GM06990 (cell line): ENCODE measurements around the gene KCNK18.

Experiments used
- DNase-seq: peaks from one replicate; pipeline ENCODE4 v3.0.0-alpha.2; 2011; ENCODE audit not compliant: insufficient read length; ENCODE audit errors: extremely low read depth
- H3K27me3 ChIP-seq: replicated peaks from 2 replicates; pipeline ENCODE4 v1.6.0; 2011; ENCODE audit warnings: low read length; ENCODE audit not compliant: control insufficient read depth, insufficient read depth
- H3K36me3 ChIP-seq: 2 replicates; pipeline ENCODE4 v1.5.1; 2011; ENCODE audit warnings: low read length; ENCODE audit not compliant: control insufficient read depth, insufficient read depth
- H3K4me3 ChIP-seq: replicated peaks from 2 replicates; pipeline ENCODE4 v1.5.1; 2011; ENCODE audit warnings: low read depth, mild to moderate bottlenecking, control low read depth, low read length
- TF ChIP-seq, protein P1 (sequence below): IDR thresholded peaks from 2 replicates; pipeline ENCODE4 v1.5.1; 2011; ENCODE audit warnings: low read length, control low read depth, mild to moderate bottlenecking, inconsistent platforms; ENCODE audit not compliant: insufficient read depth, poor library complexity, severe bottlenecking

The KCNK18 gene

DNA sequence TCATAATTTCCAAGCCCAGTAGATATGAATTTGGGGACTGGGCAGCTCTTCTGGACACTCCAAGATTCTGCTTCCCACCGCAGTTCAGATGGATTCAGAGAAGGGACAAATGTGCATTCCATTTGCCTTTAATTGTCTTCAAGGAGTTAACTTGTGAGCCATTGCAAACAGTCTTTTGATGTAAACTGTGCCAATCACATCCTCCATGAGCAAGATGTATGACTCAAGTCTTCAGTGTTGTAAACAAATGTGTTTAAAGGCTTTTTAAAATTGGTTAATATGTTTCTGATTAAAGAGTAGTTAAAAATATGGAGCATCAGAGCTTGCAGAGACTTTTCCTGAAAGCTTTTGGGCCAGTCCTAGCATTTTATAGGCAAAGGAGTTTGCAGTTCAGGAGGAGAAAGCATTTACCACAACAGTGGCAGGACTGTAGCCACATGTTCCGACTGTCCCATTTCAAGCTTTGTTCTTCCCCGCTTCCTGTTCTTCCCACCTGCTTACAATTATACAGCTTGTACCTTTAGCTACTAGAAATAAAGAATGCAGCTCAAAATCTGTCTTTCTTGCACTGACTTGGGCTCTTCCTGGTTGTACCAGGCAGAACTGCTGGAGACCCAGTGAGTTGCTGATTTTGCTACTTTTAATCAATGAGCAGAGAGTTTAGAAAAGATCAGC, 49.8 kb downstream of the KCNK18 start:
- Histone ChIP-seq H3K4me3 (no peak overlapping the region), H3K36me3 (no peaks in the 10 kb centered on the region), H3K27me3 (no peaks in the 10 kb centered on the region; the same call in 1 of the 2 replicates)
- TF ChIP-seq, protein P1, sequence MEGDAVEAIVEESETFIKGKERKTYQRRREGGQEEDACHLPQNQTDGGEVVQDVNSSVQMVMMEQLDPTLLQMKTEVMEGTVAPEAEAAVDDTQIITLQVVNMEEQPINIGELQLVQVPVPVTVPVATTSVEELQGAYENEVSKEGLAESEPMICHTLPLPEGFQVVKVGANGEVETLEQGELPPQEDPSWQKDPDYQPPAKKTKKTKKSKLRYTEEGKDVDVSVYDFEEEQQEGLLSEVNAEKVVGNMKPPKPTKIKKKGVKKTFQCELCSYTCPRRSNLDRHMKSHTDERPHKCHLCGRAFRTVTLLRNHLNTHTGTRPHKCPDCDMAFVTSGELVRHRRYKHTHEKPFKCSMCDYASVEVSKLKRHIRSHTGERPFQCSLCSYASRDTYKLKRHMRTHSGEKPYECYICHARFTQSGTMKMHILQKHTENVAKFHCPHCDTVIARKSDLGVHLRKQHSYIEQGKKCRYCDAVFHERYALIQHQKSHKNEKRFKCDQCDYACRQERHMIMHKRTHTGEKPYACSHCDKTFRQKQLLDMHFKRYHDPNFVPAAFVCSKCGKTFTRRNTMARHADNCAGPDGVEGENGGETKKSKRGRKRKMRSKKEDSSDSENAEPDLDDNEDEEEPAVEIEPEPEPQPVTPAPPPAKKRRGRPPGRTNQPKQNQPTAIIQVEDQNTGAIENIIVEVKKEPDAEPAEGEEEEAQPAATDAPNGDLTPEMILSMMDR: no peak
- no peak for DNase-seq

DNA sequence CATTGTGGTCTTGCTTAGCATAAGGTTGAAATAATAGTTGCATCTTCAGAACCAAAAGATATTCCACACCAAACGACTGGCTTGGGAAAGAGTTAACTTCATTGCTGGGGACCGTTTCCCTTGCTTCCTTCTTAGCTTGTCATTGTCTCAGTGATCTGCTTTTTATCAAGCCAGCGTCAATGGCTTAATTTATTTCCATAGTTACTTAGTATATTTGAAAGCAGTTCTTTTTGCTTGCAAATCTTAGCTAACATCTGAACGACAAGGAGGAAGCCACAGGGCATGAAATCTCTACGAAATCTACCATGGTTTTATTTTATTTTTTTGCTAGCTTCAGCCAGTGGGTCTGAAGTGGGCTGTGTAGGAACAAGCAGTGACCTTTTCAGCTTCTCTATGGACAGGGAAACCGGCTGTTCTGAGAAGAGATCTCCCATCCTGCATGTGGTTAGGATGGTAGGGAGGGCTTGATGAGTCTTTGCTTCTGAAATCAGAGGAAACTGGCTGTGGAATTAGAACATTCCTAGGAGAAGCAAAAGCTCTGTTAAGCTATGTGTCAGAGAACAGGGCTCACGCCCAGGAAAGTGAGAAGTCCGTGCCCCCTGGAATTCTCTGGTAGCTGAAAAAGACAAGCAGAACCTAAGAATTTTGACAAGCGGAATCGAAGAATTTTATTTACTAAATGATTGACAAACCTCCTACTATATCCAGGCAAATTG, 51.6 kb downstream of the KCNK18 start:
- TF ChIP-seq, protein P1: no peak
- peaks cover 1% of the 10 kb centered on the region for H3K27me3 ChIP-seq
- H3K4me3 ChIP-seq: no peak overlapping the region

DNA sequence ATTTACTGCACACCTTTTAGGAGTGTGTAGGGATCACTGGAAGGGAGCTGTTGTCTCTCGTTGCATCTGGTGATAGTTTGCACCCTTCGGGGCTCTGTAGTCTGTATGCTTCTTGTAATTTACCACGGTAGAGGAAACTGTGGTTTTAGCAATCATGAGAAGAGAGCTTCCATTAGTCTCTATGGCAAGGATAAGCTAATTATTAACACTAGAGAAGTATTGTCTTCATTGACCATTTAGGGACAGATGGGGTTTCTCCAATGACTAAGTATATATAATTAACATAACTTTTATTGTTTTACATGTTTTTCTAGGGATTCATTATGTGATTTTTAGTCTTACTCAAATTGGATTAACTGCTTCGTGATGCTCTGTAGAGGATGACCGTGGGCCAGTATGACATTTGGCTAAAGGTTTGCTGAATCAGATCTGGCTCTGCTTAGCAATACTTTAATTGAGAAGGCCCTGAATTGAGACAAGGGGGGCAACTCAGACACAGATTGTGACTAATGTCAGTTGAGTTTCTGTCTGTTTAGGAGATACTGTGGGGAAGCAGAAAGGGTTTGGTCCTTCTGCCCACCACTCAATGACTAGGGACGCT, 52.3 kb downstream of the KCNK18 start:
- H3K4me3 ChIP-seq: no peak overlapping the region
- H3K36me3 ChIP-seq: no peaks in the 10 kb centered on the region
- DNase-seq: no peak
- peaks cover 1% of the 10 kb centered on the region for H3K27me3 ChIP-seq
- TF ChIP-seq, protein P1: no peak

More for the DNA sequence above, 51.6 kb downstream of the KCNK18 start:
- H3K36me3 ChIP-seq: no peaks in the 10 kb centered on the region
- no peak for DNase-seq

DNA sequence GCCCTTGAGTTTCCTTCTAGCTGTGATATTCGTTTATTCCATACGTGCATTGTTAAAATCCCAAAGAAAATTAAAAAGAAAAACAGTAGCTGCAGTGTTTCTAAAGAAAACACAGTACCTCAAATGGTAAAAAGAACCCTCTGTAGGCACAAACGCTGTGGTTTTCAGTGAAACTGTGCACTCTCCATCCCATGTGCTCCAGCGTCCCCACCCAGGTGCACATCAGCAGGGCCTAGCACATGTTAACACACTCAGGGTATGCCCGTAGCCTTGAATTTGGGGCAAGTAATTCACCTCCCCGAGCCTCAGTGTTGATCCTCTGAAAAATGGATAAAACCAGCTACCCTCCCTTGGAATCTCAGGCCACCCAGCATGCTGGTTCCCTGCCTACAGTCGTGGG, 53.1 kb downstream of the KCNK18 start:
- Histone ChIP-seq H3K36me3 (no peaks in the 10 kb centered on the region), H3K4me3 (no peak overlapping the region), H3K27me3 (peaks cover 1% of the 10 kb centered on the region)
- TF ChIP-seq, protein P1: no peak
- no peak for DNase-seq

DNA sequence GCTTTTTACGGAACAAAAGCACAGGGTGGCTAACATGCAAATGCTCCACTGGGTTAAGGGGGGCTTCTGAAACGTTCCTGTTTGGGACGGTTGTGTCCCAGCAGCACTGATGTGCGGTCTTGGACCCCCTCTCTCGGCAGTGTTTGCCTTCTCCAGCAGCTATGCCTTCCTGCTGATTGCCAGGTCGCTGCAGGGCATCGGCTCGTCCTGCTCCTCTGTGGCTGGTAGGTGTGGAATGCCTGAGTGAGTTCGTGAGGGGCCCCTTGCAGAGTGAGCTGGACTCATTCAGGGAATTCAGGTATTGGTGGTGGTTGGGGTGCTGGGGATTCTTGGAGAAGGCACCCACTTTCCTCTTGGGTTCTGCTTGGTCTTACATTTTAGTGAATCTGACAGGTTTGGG, 56.6 kb downstream of the KCNK18 start:
- TF ChIP-seq, protein P1: no peak
- no peak overlapping the region for H3K4me3 ChIP-seq
- DNase-seq: no peak
- H3K36me3 ChIP-seq: no peaks in the 10 kb centered on the region
- peaks cover 1% of the 10 kb centered on the region for H3K27me3 ChIP-seq
